HG02798 (cell line): Measurements from ENCODE around the gene MSRB1.

Experiments
- ATAC-seq: cut with Tn5 transposase; IDR thresholded peaks from one replicate; pipeline ENCODE4 v1.9.1; 2021; ENCODE audit warnings: mild to moderate bottlenecking; ENCODE audit not compliant: unreplicated experiment, poor library complexity

MSRB1 gene

GRCh38 chr16:1979271-1980029 is 36.5 kb upstream of the MSRB1 start:
- ATAC-seq: no peak

- no peak for ATAC-seq
Measured at GRCh38 chr16:1978476-1979120, 35.6 kb upstream of the MSRB1 start.

GRCh38 chr16:1977875-1978268 is 34.9 kb upstream of the MSRB1 start:
- ATAC-seq: no peak

- ATAC-seq: no peak
Measured at GRCh38 chr16:1976951-1977874, 34.2 kb upstream of the MSRB1 start.

GRCh38 chr16:1976216-1976520 is 33.2 kb upstream of the MSRB1 start:
- ATAC-seq: no peak

- ATAC-seq: no peak
Measured at GRCh38 chr16:1975432-1976215, 32.6 kb upstream of the MSRB1 start.

GRCh38 chr16:1974157-1975070 is 31.4 kb upstream of the MSRB1 start:
- no peak for ATAC-seq

GRCh38 chr16:1973461-1974156 is 30.6 kb upstream of the MSRB1 start:
- ATAC-seq: no peak

- no peak for ATAC-seq
Measured at GRCh38 chr16:1972490-1972877, 29.5 kb upstream of the MSRB1 start.

- ATAC-seq: peak; percentile 91
Measured at GRCh38 chr16:1971796-1972489, 28.9 kb upstream of the MSRB1 start, which contains the start of gene TBL3. Gene TBL3 (plus strand): TSS chr16:1972053. CDS start chr16:1972165, 112 bp downstream.

- ATAC-seq: no peak
Measured at GRCh38 chr16:1968146-1968953, 25.4 kb upstream of the MSRB1 start.

GRCh38 chr16:1966460-1966859 is 23.5 kb upstream of the MSRB1 start, which contains the start of gene RNF151:
Gene RNF151 (plus strand): TSS chr16:1966856. CDS start chr16:1966882, 26 bp downstream.
- ATAC-seq: no peak

- ATAC-seq: no peak
Measured at GRCh38 chr16:1965396-1966001, 22.5 kb upstream of the MSRB1 start.

- peak; percentile 89 for ATAC-seq
Measured at GRCh38 chr16:1964506-1965395, 21.8 kb upstream of the MSRB1 start, which contains the start of gene RPS2. Gene RPS2 (minus strand): TSS chr16:1964826. CDS start chr16:1964625, 201 bp downstream.

GRCh38 chr16:1963806-1964505 is 21.0 kb upstream of the MSRB1 start:
- ATAC-seq: peak; percentile 11
